Bronchial smooth muscle cell (primary cell): Measurements from ENCODE around the gene HLX. TPM values are rescaled to one million over a fixed set of nuclear protein-coding genes. Genes with fewer than 3 reads are reported as not detected.

Experiments used
- total RNA-seq: library from RNA; depleted of rRNA; stranded (reverse); fragments of >200 nt; gene quantifications from 2 replicates; pipeline ENCODE4 v1.2.1, GENCODE V29; 2014

The HLX gene
- total RNA-seq, result 4.7 and 6.1 TPM in 2 replicates

GRCh38 chr1:220879076-220879508 is at the start of gene HLX:
Gene HLX, plus strand, starts transcription at chr1:220879443. Its CDS starts 415 bp downstream, at chr1:220879858.

Other genes with a start within 250 kb of the HLX start
- 0.09 and 0.16 TPM in 2 replicates for gene C1orf115, start 189.1 kb upstream of the HLX start, total RNA-seq
- 2.4 and 5.3 TPM in 2 replicates for gene MTARC2, start 131.1 kb upstream of the HLX start, total RNA-seq
- gene MTARC1, start 92.5 kb upstream of the HLX start, total RNA-seq, result 0.16 and 0.86 TPM in 2 replicates